Gastroesophageal sphincter (tissue), 3 donors: ENCODE measurements around the gene PIK3R1.

Source experiments
- POLR2A ChIP-seq, 2 donors: fragments of 450-650 bp; IDR thresholded peaks; one replicate each; pipeline ENCODE4 v1.6.1; 2017; ENCODE audit warnings: antibody characterized with exemption in 2 of 2, mild to moderate bottlenecking in 2 of 2, moderate library complexity in 1 of 2
- TF ChIP-seq, protein P1 (sequence below), 4 experiments: fragments of 200-600 bp in 2 of 4; fragments of 450-650 bp in 2 of 4; sonication (generic) in 1 of 4; IDR thresholded peaks; one replicate each; pipeline ENCODE4 v1.5.1; 2017 to 2019; ENCODE audit warnings: antibody characterized with exemption in 4 of 4, mild to moderate bottlenecking in 2 of 4, moderate library complexity in 2 of 4

DNA sequence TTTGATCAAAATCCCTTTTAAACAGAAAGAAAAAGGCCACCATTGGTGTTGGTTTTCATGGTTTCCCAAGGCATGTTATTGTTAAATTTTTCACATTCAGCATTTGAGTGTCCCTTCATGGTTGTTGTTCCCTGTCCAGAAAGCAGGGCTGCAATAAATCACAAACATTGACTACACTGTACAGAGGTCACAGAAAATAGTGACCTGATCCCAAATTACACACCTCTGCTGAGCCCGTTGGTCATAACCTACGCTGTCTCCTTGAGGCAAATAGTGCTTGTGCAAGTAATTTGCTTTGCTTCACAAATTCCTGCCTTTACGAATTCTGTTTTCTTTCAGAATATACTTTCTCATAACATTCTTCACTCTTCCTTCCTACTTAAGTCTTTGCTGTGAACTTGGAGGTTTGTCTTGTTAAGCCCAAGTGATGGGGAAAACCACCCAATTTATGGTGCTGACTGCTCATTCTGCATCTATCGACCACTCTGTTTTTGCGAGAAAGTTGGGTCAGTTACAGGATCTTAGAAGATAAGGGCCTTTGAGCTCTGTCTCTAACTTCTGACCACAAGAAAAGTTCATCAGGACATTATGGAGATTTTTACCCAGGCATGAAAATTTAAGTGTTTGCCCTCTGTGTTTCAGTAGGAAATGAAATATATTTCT, 16.0 kb downstream of the PIK3R1 start:
- TF ChIP-seq, protein P1, sequence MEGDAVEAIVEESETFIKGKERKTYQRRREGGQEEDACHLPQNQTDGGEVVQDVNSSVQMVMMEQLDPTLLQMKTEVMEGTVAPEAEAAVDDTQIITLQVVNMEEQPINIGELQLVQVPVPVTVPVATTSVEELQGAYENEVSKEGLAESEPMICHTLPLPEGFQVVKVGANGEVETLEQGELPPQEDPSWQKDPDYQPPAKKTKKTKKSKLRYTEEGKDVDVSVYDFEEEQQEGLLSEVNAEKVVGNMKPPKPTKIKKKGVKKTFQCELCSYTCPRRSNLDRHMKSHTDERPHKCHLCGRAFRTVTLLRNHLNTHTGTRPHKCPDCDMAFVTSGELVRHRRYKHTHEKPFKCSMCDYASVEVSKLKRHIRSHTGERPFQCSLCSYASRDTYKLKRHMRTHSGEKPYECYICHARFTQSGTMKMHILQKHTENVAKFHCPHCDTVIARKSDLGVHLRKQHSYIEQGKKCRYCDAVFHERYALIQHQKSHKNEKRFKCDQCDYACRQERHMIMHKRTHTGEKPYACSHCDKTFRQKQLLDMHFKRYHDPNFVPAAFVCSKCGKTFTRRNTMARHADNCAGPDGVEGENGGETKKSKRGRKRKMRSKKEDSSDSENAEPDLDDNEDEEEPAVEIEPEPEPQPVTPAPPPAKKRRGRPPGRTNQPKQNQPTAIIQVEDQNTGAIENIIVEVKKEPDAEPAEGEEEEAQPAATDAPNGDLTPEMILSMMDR (IDR thresholded peaks at IDR 0.05) = no peak
- TF ChIP-seq POLR2A (IDR thresholded peaks at IDR 0.05) = no peak
